DMS114 treated with DMSO at 0.1 percent for 48 hours (cell line): ENCODE results near the gene RAB11A.
"Not testable (repeated sequence)": the region's sequence is repeated elsewhere in the genome, so short reads cannot be mapped to it uniquely, and the experiment has no call there.

Experiments
- DNase-seq: peaks from one replicate; lab custom pipeline; 2025; ENCODE audit not compliant: unreplicated experiment; lab: John Stamatoyannopoulos, UW

RAB11A gene

DNA sequence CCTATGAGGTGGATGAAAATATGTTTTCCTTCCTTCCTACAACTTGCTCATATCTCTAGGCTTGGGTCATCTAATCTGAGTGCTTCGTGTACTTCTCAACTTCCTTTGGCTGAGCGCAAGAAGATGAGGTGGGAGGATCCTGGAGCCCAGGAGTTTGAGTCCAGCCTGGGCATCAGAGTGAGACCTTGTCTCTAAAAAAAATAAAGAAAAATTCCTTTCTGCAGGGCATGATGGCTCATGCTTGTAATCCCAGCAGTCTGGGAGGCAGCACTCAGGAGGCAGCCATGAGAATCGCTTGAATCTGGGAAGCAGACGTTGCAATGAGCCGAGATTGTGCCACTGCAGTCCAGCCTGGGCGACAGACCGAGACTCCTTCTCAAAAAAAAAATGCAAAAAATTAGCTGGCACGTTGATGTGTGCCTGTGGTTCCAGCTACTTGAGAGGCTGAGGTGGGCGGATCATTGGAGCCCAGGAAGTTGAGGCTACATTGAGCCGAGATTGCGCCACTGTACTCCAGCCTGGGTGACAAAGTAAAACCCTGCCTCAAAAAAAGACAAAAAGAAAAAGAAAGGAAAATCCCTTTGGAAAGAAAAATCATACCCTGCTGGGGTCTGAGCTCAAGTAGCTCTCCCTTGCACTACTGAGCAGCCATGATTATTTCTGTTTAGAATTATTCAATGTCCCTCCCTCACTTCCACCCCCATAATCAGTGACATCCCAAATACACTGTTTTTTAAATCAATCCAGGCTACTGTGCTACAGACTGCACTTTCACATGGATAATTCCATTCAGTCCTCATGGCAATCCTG, 28.0 kb upstream of the RAB11A start:
- no peak for DNase-seq

GRCh38 chr15:65845826-65846519, 23.3 kb upstream of the RAB11A start:
- no peak for DNase-seq

GRCh38 chr15:65847989-65848388, 21.3 kb upstream of the RAB11A start:
- no peak for DNase-seq

- DNase-seq = no peak
These were observed 17.3 kb upstream of the RAB11A start for GRCh38 chr15:65851981-65852380.

DNA sequence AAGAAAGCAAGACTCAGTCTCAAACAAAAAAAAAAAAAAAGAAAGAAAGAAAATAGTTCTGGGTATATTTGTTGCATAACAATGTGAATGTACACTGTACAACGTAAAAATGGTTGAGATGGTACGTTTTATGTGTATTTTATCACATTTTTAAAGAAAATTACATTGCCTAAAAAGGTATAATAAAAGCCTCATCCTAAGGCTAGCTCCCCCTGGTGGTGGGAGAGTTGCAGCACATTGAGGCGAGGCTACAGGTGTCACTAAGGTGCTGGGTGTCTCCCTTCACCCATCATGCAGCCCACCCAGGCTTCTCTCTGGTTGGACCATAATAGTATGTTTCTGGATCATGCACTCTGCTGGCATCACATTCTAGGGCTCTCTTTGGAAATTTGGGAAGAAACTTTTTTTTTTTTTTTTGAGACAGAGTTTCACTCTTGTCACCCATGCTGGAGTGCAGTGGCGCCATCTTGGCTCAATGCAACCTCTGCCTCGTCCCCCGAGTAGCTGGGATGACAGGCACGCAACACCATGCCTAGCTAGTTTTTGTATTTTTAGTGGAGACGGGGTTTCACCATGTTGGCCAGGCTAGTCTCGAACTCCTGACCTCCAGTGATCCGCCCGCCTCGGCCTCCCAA, 12.4 kb upstream of the RAB11A start:
- no peak for DNase-seq

GRCh38 chr15:65857718-65858402, 11.4 kb upstream of the RAB11A start:
- DNase-seq = no peak

DNA sequence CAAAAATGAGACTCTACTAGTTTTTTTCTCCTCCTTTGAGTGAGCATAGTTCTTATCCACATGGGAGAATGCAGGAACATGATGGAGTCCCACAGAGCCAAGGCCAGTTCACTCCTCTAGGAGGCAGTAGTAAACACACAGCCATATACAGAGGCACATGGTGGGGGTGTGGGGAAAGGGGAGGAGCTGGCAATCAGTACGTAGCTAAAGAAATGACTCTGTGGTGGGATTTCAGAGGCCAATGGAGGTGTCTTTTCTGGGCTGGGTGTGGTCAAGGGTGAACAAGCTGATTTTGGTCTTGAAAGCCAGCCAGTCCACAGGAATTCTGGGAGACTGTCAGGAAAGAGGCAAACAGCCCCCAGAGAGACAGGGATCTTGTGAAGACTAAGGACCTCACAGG, 6.6 kb upstream of the RAB11A start:
- DNase-seq = peak; percentile 32

GRCh38 chr15:65863106-65863505, 6.2 kb upstream of the RAB11A start:
- DNase-seq = no peak

GRCh38 chr15:65867244-65867643, 2.0 kb upstream of the RAB11A start:
- DNase-seq = no peak

DNA sequence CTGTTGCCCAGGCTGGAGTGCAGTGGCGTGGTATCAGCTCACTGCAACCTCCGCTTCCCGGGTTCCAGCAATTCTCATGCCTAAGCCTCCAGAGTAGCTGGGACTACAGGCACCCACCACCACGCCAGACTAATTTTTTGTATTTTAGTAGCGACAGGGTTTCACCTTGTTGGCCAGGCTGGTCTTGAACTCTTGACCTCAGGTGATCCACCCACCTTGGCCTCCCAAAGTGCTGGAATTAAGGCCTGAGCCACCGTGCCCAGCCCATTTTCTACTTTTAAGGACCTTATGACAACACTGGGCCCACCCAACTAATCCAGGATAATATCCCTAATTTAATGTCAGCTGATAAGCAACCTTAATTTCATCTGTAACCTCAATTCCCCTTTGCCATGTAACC, 1.4 kb upstream of the RAB11A start:
- DNase-seq = not testable (repeated sequence)

DNA sequence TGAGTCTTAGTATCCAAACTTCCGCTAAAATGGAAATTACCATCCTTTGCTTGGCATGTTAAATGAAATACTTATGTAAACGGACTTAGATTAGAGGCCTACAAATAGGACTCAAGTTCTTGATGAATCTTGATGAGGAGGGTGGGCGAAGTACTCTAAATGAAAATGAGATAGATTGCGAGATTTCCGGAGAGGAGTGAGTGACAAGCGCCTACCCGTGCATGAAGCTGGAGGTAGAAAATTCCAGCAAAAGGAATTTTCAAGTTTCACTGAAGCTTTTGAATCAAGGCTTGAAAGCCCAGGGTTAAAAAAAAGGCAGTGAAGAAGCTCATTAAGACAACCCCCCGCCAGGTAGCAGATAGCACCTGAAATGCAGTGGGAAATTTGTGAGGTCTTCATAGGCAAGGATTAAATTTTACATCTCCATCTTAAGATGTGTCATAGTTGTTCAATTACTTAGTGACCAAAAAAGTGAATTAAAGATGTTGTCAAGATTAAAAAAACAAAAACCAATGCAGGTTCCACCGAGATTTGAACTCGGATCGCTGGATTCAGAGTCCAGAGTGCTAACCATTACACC, 655 bp upstream of the RAB11A start:
- DNase-seq = peak; percentile 81

GRCh38 chr15:65869954-65870871, 922 bp downstream of the RAB11A start:
- no peak for DNase-seq

DNA sequence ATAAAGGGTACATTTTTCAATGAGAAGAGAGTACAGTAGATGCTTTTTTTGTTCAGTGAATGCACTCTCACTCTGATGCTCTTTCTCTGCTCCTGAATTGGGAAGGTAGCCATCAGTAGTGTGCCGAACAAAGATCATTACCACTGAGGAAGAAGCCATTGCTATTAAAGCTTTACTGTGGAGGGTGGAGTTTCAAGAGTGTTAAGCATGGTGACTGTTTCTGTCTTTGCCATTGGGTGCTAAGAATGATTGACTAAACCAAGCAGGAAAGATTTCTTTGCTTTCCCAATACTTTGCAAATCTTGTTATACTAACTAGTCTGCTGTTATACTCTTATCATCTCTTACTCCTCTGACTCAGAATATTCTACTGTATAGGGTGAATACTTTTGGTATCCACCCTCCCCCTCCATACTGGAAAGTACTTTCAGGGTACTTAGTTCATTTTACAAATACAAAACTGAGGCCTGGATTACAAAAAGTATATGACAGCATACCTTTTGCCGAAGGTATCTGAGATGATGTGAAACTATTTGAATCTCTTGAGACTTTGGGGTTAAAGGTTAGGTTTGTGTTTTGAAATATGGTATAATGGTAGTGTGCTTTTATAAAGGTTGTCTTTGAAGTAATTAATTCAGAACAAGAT, 1.7 kb downstream of the RAB11A start:
- peak; percentile 81 for DNase-seq

DNA sequence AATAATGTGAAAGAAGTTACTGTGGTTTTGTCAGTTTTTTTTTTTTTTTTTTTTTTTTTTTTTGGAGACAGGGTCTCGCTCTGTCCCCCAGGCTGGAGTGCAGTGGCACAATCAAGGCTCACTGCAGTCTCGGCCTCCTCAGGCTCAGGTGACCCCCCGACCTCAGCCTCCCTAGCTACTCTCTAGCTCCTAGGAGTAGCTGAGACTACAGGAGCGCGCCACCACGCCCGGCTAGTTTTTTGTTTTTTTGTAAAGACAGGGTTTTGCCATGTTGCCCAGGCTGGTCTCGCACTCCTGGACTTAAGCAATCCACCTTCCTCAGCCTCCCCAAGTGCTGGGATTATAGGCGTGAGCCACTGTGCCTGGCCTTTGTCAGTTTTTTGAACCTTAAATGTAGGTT, 2.6 kb downstream of the RAB11A start:
- DNase-seq = not testable (repeated sequence)

DNA sequence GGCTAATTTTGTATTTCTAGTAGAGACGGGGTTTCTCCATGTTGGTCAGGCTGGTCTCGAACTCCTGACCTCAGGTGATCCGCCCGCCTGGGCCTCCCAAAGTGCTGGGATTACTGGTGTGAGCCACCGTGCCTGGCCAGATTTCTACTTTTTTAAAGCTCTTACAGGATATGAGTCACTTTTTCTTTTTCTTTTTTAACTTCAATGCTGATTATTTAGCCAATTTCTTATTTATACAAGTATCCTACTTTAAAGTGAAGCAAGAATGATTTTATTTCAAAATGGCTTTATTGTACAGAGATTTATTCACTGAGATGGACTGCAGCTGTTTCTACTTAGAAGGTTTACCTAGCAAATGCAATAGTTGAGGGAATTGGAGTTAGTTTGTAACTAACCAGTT, 3.3 kb downstream of the RAB11A start:
- not testable (repeated sequence) for DNase-seq

GRCh38 chr15:65873256-65873655, 4.0 kb downstream of the RAB11A start:
- DNase-seq = no peak

GRCh38 chr15:65875458-65875857, 6.2 kb downstream of the RAB11A start:
- DNase-seq = no peak

DNA sequence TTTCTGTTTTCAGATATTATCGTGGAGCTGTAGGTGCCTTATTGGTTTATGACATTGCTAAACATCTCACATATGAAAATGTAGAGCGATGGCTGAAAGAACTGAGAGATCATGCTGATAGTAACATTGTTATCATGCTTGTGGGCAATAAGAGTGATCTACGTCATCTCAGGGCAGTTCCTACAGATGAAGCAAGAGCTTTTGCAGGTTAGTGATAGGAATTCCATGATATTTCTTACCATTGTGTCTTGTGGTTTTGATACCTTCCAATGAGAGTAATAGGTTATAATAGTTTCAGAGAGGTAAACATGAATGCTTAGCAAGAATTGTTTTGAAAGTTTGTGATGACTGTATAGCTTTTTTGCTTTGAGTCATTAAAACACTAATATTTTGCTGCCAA, 8.5 kb downstream of the RAB11A start:
- DNase-seq = no peak

- no peak for DNase-seq
These were observed 12.6 kb downstream of the RAB11A start for GRCh38 chr15:65881766-65882434.
